ENCODE results near the gene RERGL.

RERGL gene

GRCh38 chr12:18090093-18090492 lies at the start of gene RERGL:
TSS of gene RERGL (minus strand) at chr12:18090193. CDS start at chr12:18090140, 53 bp downstream.
- no peak for TF ChIP-seq CTCF (conservative IDR thresholded peaks at IDR 0.05; ENCODE audit: low read length)
- H3K4me3 ChIP-seq (ENCODE audit: low read length), result no peak within 1 kb of the TSS
- no peak for DNase-seq (ENCODE audit: low read depth)

- no peak overlapping the region for H3K4me3 ChIP-seq (ENCODE audit: low read length)
- DNase-seq (ENCODE audit: low read depth), result no peak
- no peak for TF ChIP-seq CTCF (conservative IDR thresholded peaks at IDR 0.05; ENCODE audit: low read length)
These were observed 49.3 kb upstream of the RERGL start for GRCh38 chr12:18139254-18139653.

- DNase-seq (ENCODE audit: low read depth), result peak; percentile 31
- no peak for TF ChIP-seq CTCF (conservative IDR thresholded peaks at IDR 0.05; ENCODE audit: low read length)
- H3K4me3 ChIP-seq (ENCODE audit: low read length), result no peak overlapping the region
These were observed 45.5 kb upstream of the RERGL start for GRCh38 chr12:18135509-18135908.

GRCh38 chr12:18135086-18135485 lies 45.1 kb upstream of the RERGL start:
- no peak for TF ChIP-seq CTCF (conservative IDR thresholded peaks at IDR 0.05; ENCODE audit: low read length)
- DNase-seq (ENCODE audit: low read depth), result no peak
- no peak overlapping the region for H3K4me3 ChIP-seq (ENCODE audit: low read length)

GRCh38 chr12:18130851-18131250 lies 40.9 kb upstream of the RERGL start:
- no peak for TF ChIP-seq CTCF (conservative IDR thresholded peaks at IDR 0.05; ENCODE audit: low read length)
- no peak overlapping the region for H3K4me3 ChIP-seq (ENCODE audit: low read length)
- no peak for DNase-seq (ENCODE audit: low read depth)

GRCh38 chr12:18123707-18124106 lies 33.7 kb upstream of the RERGL start:
- DNase-seq (ENCODE audit: low read depth), result no peak
- TF ChIP-seq CTCF (conservative IDR thresholded peaks at IDR 0.05; ENCODE audit: low read length), result no peak
- H3K4me3 ChIP-seq (ENCODE audit: low read length), result no peak overlapping the region

- TF ChIP-seq CTCF (conservative IDR thresholded peaks at IDR 0.05; ENCODE audit: low read length), result no peak
- no peak for DNase-seq (ENCODE audit: low read depth)
These were observed 30.9 kb upstream of the RERGL start for GRCh38 chr12:18120899-18121298.

More at GRCh38 chr12:18120899-18121298, 30.9 kb upstream of the RERGL start:
- no peak overlapping the region for H3K4me3 ChIP-seq (ENCODE audit: low read length)

All from AG10803 (cell line).